NCI-H446 treated with DMSO at 0.1 percent for 48 hours (cell line): ENCODE data around the gene CNTNAP3.
"Not testable (repeated sequence)": the region's sequence is repeated elsewhere in the genome, so short reads cannot be mapped to it uniquely, and the experiment has no call there.

Experiments
- DNase-seq: peaks from one replicate; lab custom pipeline; 2025; lab: John Stamatoyannopoulos, UW

CNTNAP3 gene

GRCh38 chr9:39287980-39288379 is at the start of gene CNTNAP3:
CNTNAP3 (minus strand) TSS chr9:39288167; CDS start chr9:39288064, 103 bp downstream.
- DNase-seq = not testable (repeated sequence)

GRCh38 chr9:39279995-39280394 is 8.0 kb downstream of the CNTNAP3 start:
- DNase-seq = not testable (repeated sequence)

- DNase-seq = not testable (repeated sequence)
Observed at GRCh38 chr9:39242513-39242912, 45.5 kb downstream of the CNTNAP3 start.

GRCh38 chr9:39232130-39232991 is 55.6 kb downstream of the CNTNAP3 start:
- not testable (repeated sequence) for DNase-seq

GRCh38 chr9:39215976-39216375 is 72.0 kb downstream of the CNTNAP3 start:
- DNase-seq = not testable (repeated sequence)

- DNase-seq = not testable (repeated sequence)
Observed at GRCh38 chr9:39209773-39210172, 78.2 kb downstream of the CNTNAP3 start.

- not testable (repeated sequence) for DNase-seq
Observed at GRCh38 chr9:39206643-39207042, 81.3 kb downstream of the CNTNAP3 start.

- not testable (repeated sequence) for DNase-seq
Observed at GRCh38 chr9:39205842-39206241, 82.1 kb downstream of the CNTNAP3 start.

GRCh38 chr9:39200412-39200811 is 87.6 kb downstream of the CNTNAP3 start:
- DNase-seq = not testable (repeated sequence)

GRCh38 chr9:39198000-39198709 is 89.8 kb downstream of the CNTNAP3 start:
- DNase-seq = not testable (repeated sequence)

- DNase-seq = not testable (repeated sequence)
Observed at GRCh38 chr9:39171370-39171769, 116.6 kb downstream of the CNTNAP3 start.

- DNase-seq = not testable (repeated sequence)
Observed at GRCh38 chr9:39157714-39158113, 130.3 kb downstream of the CNTNAP3 start.

GRCh38 chr9:39132826-39133552 is 155.0 kb downstream of the CNTNAP3 start:
- not testable (repeated sequence) for DNase-seq

- DNase-seq = not testable (repeated sequence)
Observed at GRCh38 chr9:39121401-39121800, 166.6 kb downstream of the CNTNAP3 start.

- DNase-seq = not testable (repeated sequence)
Observed at GRCh38 chr9:39111746-39112145, 176.2 kb downstream of the CNTNAP3 start.

GRCh38 chr9:39108145-39108544 is 179.8 kb downstream of the CNTNAP3 start:
- DNase-seq = no peak

GRCh38 chr9:39097208-39097607 is 190.8 kb downstream of the CNTNAP3 start:
- not testable (repeated sequence) for DNase-seq

- not testable (repeated sequence) for DNase-seq
Observed at GRCh38 chr9:39085311-39085710, 202.7 kb downstream of the CNTNAP3 start.

GRCh38 chr9:39082574-39082973 is 205.4 kb downstream of the CNTNAP3 start:
- not testable (repeated sequence) for DNase-seq

- DNase-seq = not testable (repeated sequence)
Observed at GRCh38 chr9:39080081-39080480, 207.9 kb downstream of the CNTNAP3 start.

- not testable (repeated sequence) for DNase-seq
Observed at GRCh38 chr9:39078621-39079256, 209.2 kb downstream of the CNTNAP3 start.

GRCh38 chr9:39073537-39073936 is 214.4 kb downstream of the CNTNAP3 start:
- DNase-seq = not testable (repeated sequence)
